HG03097 (cell line): ENCODE measurements around the gene MSI2.

Experiments used
- ATAC-seq: cut with Tn5 transposase; IDR thresholded peaks from one replicate; pipeline ENCODE4 v1.9.1; 2021; ENCODE audit not compliant: unreplicated experiment, low FRiP score

Gene MSI2

GRCh38 chr17:57447990-57448758 lies 191.9 kb downstream of the MSI2 start:
- no peak for ATAC-seq

GRCh38 chr17:57448759-57449283 lies 192.5 kb downstream of the MSI2 start:
- no peak for ATAC-seq

- no peak for ATAC-seq
Measured at GRCh38 chr17:57451191-57451590, 194.9 kb downstream of the MSI2 start.

- ATAC-seq = no peak
Measured at GRCh38 chr17:57451643-57452042, 195.3 kb downstream of the MSI2 start.

- ATAC-seq = no peak
Measured at GRCh38 chr17:57453841-57454425, 197.6 kb downstream of the MSI2 start.

- ATAC-seq = no peak
Measured at GRCh38 chr17:57454729-57455062, 198.4 kb downstream of the MSI2 start.

GRCh38 chr17:57455063-57455914 lies 199.0 kb downstream of the MSI2 start:
- peak; percentile 63 for ATAC-seq

- no peak for ATAC-seq
Measured at GRCh38 chr17:57456622-57457021, 200.3 kb downstream of the MSI2 start.

GRCh38 chr17:57457188-57457587 lies 200.9 kb downstream of the MSI2 start:
- no peak for ATAC-seq

GRCh38 chr17:57458718-57459285 lies 202.5 kb downstream of the MSI2 start:
- ATAC-seq = no peak

GRCh38 chr17:57459286-57459915 lies 203.1 kb downstream of the MSI2 start:
- no peak for ATAC-seq

GRCh38 chr17:57461082-57461481 lies 204.8 kb downstream of the MSI2 start:
- ATAC-seq = no peak

GRCh38 chr17:57462007-57462579 lies 205.8 kb downstream of the MSI2 start:
- no peak for ATAC-seq

- ATAC-seq = peak; percentile 84
Measured at GRCh38 chr17:57463103-57463885, 207.0 kb downstream of the MSI2 start.

- ATAC-seq = no peak
Measured at GRCh38 chr17:57464191-57464864, 208.0 kb downstream of the MSI2 start.

- no peak for ATAC-seq
Measured at GRCh38 chr17:57465610-57466009, 209.3 kb downstream of the MSI2 start.

GRCh38 chr17:57466017-57466471 lies 209.7 kb downstream of the MSI2 start:
- no peak for ATAC-seq

GRCh38 chr17:57466521-57466920 lies 210.2 kb downstream of the MSI2 start:
- no peak for ATAC-seq

GRCh38 chr17:57467226-57467625 lies 210.9 kb downstream of the MSI2 start:
- ATAC-seq = no peak
